ENCODE data around the gene DYRK1A.

DYRK1A gene

GRCh38 chr21:37565530-37566223, 199.1 kb downstream of the DYRK1A start:
- H2AK5ac ChIP-seq (ENCODE audit: low read depth, low read length) = no peak overlapping the region
- H4K91ac ChIP-seq (ENCODE audit: low read depth, low read length, poor library complexity) = no peak overlapping the region
- WGBS, 2 donors (ENCODE audit: extremely low coverage in 2 of 2, insufficient read length in 2 of 2, insufficient replicate concordance in 1 of 2) = no CpG with 5 or more reads among the region's 14 CpGs
- no peak overlapping the region for H3K27ac ChIP-seq (replicated peaks; ENCODE audit: low read length)
- H3K9ac ChIP-seq (ENCODE audit: low read depth, low read length, poor library complexity) = no peak overlapping the region
- H3K18ac ChIP-seq (ENCODE audit: low read length) = no peak overlapping the region
- no peaks in the 10 kb centered on the region for H3K79me1 ChIP-seq (ENCODE audit: low read depth, low read length)
- H2AFZ ChIP-seq (ENCODE audit: low read length) = no peak overlapping the region
- no peak for DNase-seq (ENCODE audit: low spot score)
- no peak overlapping the region for H2BK5ac ChIP-seq (ENCODE audit: low read length)
- H3K4ac ChIP-seq (ENCODE audit: low read length) = no peak overlapping the region
- H3K27me3 ChIP-seq (ENCODE audit: control insufficient read depth in 3 of 3, insufficient read depth in 3 of 3, low read depth in 1 of 3, low read length in 3 of 3) = no peaks in the 10 kb centered on the region
- no peak overlapping the region for H2BK15ac ChIP-seq (ENCODE audit: low read length)
- H3K4me1 ChIP-seq (ENCODE audit: control insufficient read depth in 2 of 2, insufficient read depth in 1 of 2, low read depth in 1 of 2, low read length in 2 of 2) = peaks cover 3 to 17% of the 10 kb centered on the region in 2 donors
- H2BK12ac ChIP-seq (ENCODE audit: low read length) = no peak overlapping the region
- peaks cover 0 to 3% of the 10 kb centered on the region in 2 donors for H3K9me3 ChIP-seq (replicated peaks in 1 of 2; ENCODE audit: control insufficient read depth in 2 of 2, insufficient read depth in 1 of 2, low read depth in 1 of 2, low read length in 2 of 2)
- no peaks in the 10 kb centered on the region for H3K36me3 ChIP-seq (replicated peaks in 1 of 2; ENCODE audit: control insufficient read depth in 2 of 2, insufficient read depth in 2 of 2, low read length in 2 of 2)
- no peak overlapping the region for H3K14ac ChIP-seq (ENCODE audit: low read length)
- H3K4me2 ChIP-seq (ENCODE audit: insufficient read depth, low read length, poor library complexity, severe bottlenecking) = no peak overlapping the region
- H2BK120ac ChIP-seq (ENCODE audit: low read depth, low read length) = no peak overlapping the region
- no peak overlapping the region for H3K4me3 ChIP-seq (ENCODE audit: low read length in 2 of 2)
- H3K23ac ChIP-seq (ENCODE audit: low read depth, low read length, poor library complexity) = no peak overlapping the region
- no peak overlapping the region for H4K8ac ChIP-seq (ENCODE audit: low read depth, low read length)

- Histone ChIP-seq H3K4me3 (ENCODE audit: low read length in 2 of 2) (no peak overlapping the region), H2AK5ac (ENCODE audit: low read depth, low read length) (no peak overlapping the region), H3K14ac (ENCODE audit: low read length) (no peak overlapping the region), H3K36me3 (replicated peaks in 1 of 2; ENCODE audit: control insufficient read depth in 2 of 2, insufficient read depth in 2 of 2, low read length in 2 of 2) (no peaks in the 10 kb centered on the region), H3K9ac (ENCODE audit: low read depth, low read length, poor library complexity) (no peak overlapping the region), H3K27me3 (ENCODE audit: control insufficient read depth in 3 of 3, insufficient read depth in 3 of 3, low read depth in 1 of 3, low read length in 3 of 3) (no peaks in the 10 kb centered on the region), H4K91ac (ENCODE audit: low read depth, low read length, poor library complexity) (no peak overlapping the region), H3K4me2 (ENCODE audit: insufficient read depth, low read length, poor library complexity, severe bottlenecking) (no peak overlapping the region), H3K4ac (ENCODE audit: low read length) (no peak overlapping the region), H3K23ac (ENCODE audit: low read depth, low read length, poor library complexity) (no peak overlapping the region), H3K79me1 (ENCODE audit: low read depth, low read length) (no peaks in the 10 kb centered on the region), H3K9me3 (replicated peaks in 1 of 2; ENCODE audit: control insufficient read depth in 2 of 2, insufficient read depth in 1 of 2, low read depth in 1 of 2, low read length in 2 of 2) (peaks cover 0 to 3% of the 10 kb centered on the region in 2 donors), H3K4me1 (ENCODE audit: control insufficient read depth in 2 of 2, insufficient read depth in 1 of 2, low read depth in 1 of 2, low read length in 2 of 2) (peaks cover 3 to 17% of the 10 kb centered on the region in 2 donors), H2AFZ (ENCODE audit: low read length) (no peak overlapping the region), H3K27ac (replicated peaks; ENCODE audit: low read length) (no peak overlapping the region), H4K8ac (ENCODE audit: low read depth, low read length) (no peak overlapping the region), H2BK12ac (ENCODE audit: low read length) (no peak overlapping the region), H2BK5ac (ENCODE audit: low read length) (no peak overlapping the region), H2BK120ac (ENCODE audit: low read depth, low read length) (no peak overlapping the region), H2BK15ac (ENCODE audit: low read length) (no peak overlapping the region), H3K18ac (ENCODE audit: low read length) (no peak overlapping the region)
- no peak for DNase-seq (ENCODE audit: low spot score)
- no CpG with 5 or more reads among the region's 14 CpGs for WGBS, 2 donors (ENCODE audit: extremely low coverage in 2 of 2, insufficient read length in 2 of 2, insufficient replicate concordance in 1 of 2)
Observed at GRCh38 chr21:37566790-37567615, 200.4 kb downstream of the DYRK1A start.

GRCh38 chr21:37568415-37568814, 201.8 kb downstream of the DYRK1A start:
- H3K4me3 ChIP-seq (ENCODE audit: low read length in 2 of 2) = no peak overlapping the region
- H3K18ac ChIP-seq (ENCODE audit: low read length) = no peak overlapping the region
- no peak overlapping the region for H3K23ac ChIP-seq (ENCODE audit: low read depth, low read length, poor library complexity)
- H2BK12ac ChIP-seq (ENCODE audit: low read length) = no peak overlapping the region
- no peak overlapping the region for H3K14ac ChIP-seq (ENCODE audit: low read length)
- no peak overlapping the region for H2BK120ac ChIP-seq (ENCODE audit: low read depth, low read length)
- no peaks in the 10 kb centered on the region for H3K79me1 ChIP-seq (ENCODE audit: low read depth, low read length)
- H3K9ac ChIP-seq (ENCODE audit: low read depth, low read length, poor library complexity) = no peak overlapping the region
- H2BK5ac ChIP-seq (ENCODE audit: low read length) = no peak overlapping the region
- H3K9me3 ChIP-seq (replicated peaks in 1 of 2; ENCODE audit: control insufficient read depth in 2 of 2, insufficient read depth in 1 of 2, low read depth in 1 of 2, low read length in 2 of 2) = no peaks in the 10 kb centered on the region
- H2BK15ac ChIP-seq (ENCODE audit: low read length) = no peak overlapping the region
- no peak overlapping the region for H2AFZ ChIP-seq (ENCODE audit: low read length)
- no peak overlapping the region for H3K4ac ChIP-seq (ENCODE audit: low read length)
- peaks cover 3 to 13% of the 10 kb centered on the region in 2 donors for H3K4me1 ChIP-seq (ENCODE audit: control insufficient read depth in 2 of 2, insufficient read depth in 1 of 2, low read depth in 1 of 2, low read length in 2 of 2)
- H4K8ac ChIP-seq (ENCODE audit: low read depth, low read length) = no peak overlapping the region
- no peak for DNase-seq (ENCODE audit: low spot score)
- WGBS, 2 donors (ENCODE audit: extremely low coverage in 2 of 2, insufficient read length in 2 of 2, insufficient replicate concordance in 1 of 2) = no CpG with 5 or more reads among the region's 6 CpGs
- H3K27ac ChIP-seq (replicated peaks; ENCODE audit: low read length) = no peak overlapping the region
- H3K27me3 ChIP-seq (ENCODE audit: control insufficient read depth in 3 of 3, insufficient read depth in 3 of 3, low read depth in 1 of 3, low read length in 3 of 3) = no peaks in the 10 kb centered on the region
- H3K36me3 ChIP-seq (replicated peaks in 1 of 2; ENCODE audit: control insufficient read depth in 2 of 2, insufficient read depth in 2 of 2, low read length in 2 of 2) = no peaks in the 10 kb centered on the region
- no peak overlapping the region for H2AK5ac ChIP-seq (ENCODE audit: low read depth, low read length)
- H3K4me2 ChIP-seq (ENCODE audit: insufficient read depth, low read length, poor library complexity, severe bottlenecking) = no peak overlapping the region
- H4K91ac ChIP-seq (ENCODE audit: low read depth, low read length, poor library complexity) = no peak overlapping the region

- no peak overlapping the region for H3K18ac ChIP-seq (ENCODE audit: low read length)
- no peak overlapping the region for H3K27ac ChIP-seq (replicated peaks; ENCODE audit: low read length)
- WGBS, 2 donors (ENCODE audit: extremely low coverage in 2 of 2, insufficient read length in 2 of 2, insufficient replicate concordance in 1 of 2) = no CpG with 5 or more reads among the region's 5 CpGs
- H4K91ac ChIP-seq (ENCODE audit: low read depth, low read length, poor library complexity) = no peak overlapping the region
- no peak overlapping the region for H3K9ac ChIP-seq (ENCODE audit: low read depth, low read length, poor library complexity)
- no peak overlapping the region for H3K4ac ChIP-seq (ENCODE audit: low read length)
- H2BK12ac ChIP-seq (ENCODE audit: low read length) = no peak overlapping the region
- no peak overlapping the region for H3K4me3 ChIP-seq (ENCODE audit: low read length in 2 of 2)
- H4K8ac ChIP-seq (ENCODE audit: low read depth, low read length) = no peak overlapping the region
- no peak overlapping the region for H2AFZ ChIP-seq (ENCODE audit: low read length)
- H3K79me1 ChIP-seq (ENCODE audit: low read depth, low read length) = no peaks in the 10 kb centered on the region
- no peak overlapping the region for H3K4me2 ChIP-seq (ENCODE audit: insufficient read depth, low read length, poor library complexity, severe bottlenecking)
- peaks cover 3 to 13% of the 10 kb centered on the region in 2 donors for H3K4me1 ChIP-seq (ENCODE audit: control insufficient read depth in 2 of 2, insufficient read depth in 1 of 2, low read depth in 1 of 2, low read length in 2 of 2)
- H2AK5ac ChIP-seq (ENCODE audit: low read depth, low read length) = no peak overlapping the region
- H3K23ac ChIP-seq (ENCODE audit: low read depth, low read length, poor library complexity) = no peak overlapping the region
- DNase-seq (ENCODE audit: low spot score) = no peak
- H2BK15ac ChIP-seq (ENCODE audit: low read length) = no peak overlapping the region
- H3K36me3 ChIP-seq (replicated peaks in 1 of 2; ENCODE audit: control insufficient read depth in 2 of 2, insufficient read depth in 2 of 2, low read length in 2 of 2) = no peaks in the 10 kb centered on the region
- no peak overlapping the region for H2BK5ac ChIP-seq (ENCODE audit: low read length)
- H3K9me3 ChIP-seq (replicated peaks in 1 of 2; ENCODE audit: control insufficient read depth in 2 of 2, insufficient read depth in 1 of 2, low read depth in 1 of 2, low read length in 2 of 2) = no peaks in the 10 kb centered on the region
- H2BK120ac ChIP-seq (ENCODE audit: low read depth, low read length) = no peak overlapping the region
- no peaks in the 10 kb centered on the region for H3K27me3 ChIP-seq (ENCODE audit: control insufficient read depth in 3 of 3, insufficient read depth in 3 of 3, low read depth in 1 of 3, low read length in 3 of 3)
- H3K14ac ChIP-seq (ENCODE audit: low read length) = no peak overlapping the region
Observed at GRCh38 chr21:37568916-37569315, 202.3 kb downstream of the DYRK1A start.

Measured in neuronal stem cell (in vitro differentiated cells).